Ishikawa (cell line): Measurements from ENCODE around the gene FOXP1.

Experiments used
- CEBPB ChIP-seq: IDR thresholded peaks from 2 replicates; pipeline ENCODE4 v1.6.1; 2012
- CREB1 ChIP-seq: IDR thresholded peaks from 2 replicates; pipeline ENCODE4 v1.6.1; 2012; ENCODE audit warnings: low read depth
- EGR1 ChIP-seq: IDR thresholded peaks from 2 replicates; pipeline ENCODE4 v1.6.1; 2012
- EP300 ChIP-seq: IDR thresholded peaks from 2 replicates; pipeline ENCODE4 v1.6.1; 2012; ENCODE audit warnings: borderline replicate concordance
- FOXM1 ChIP-seq: IDR thresholded peaks from 2 replicates; pipeline ENCODE4 v1.6.1; 2012; ENCODE audit warnings: low read depth, borderline replicate concordance
- NFIC ChIP-seq: IDR thresholded peaks from 2 replicates; pipeline ENCODE4 v1.6.1; 2012
- RAD21 ChIP-seq: IDR thresholded peaks from 2 replicates; pipeline ENCODE4 v1.6.1; 2012; ENCODE audit warnings: low read depth
- TAF1 ChIP-seq: IDR thresholded peaks from 2 replicates; pipeline ENCODE4 v1.6.1; 2012; ENCODE audit warnings: low read depth, mild to moderate bottlenecking
- TCF12 ChIP-seq: IDR thresholded peaks from 2 replicates; pipeline ENCODE4 v1.6.1; 2012; ENCODE audit warnings: low read depth
- TEAD4 ChIP-seq: IDR thresholded peaks from 2 replicates; pipeline ENCODE4 v1.6.1; 2012
- YY1 ChIP-seq: IDR thresholded peaks from 2 replicates; pipeline ENCODE4 v1.6.1; 2012; ENCODE audit warnings: low read depth
- ZBTB7A ChIP-seq: IDR thresholded peaks from 2 replicates; pipeline ENCODE4 v1.6.1; 2012; ENCODE audit warnings: low read depth
- TF ChIP-seq, protein P1 (sequence below): IDR thresholded peaks from 2 replicates; pipeline ENCODE4 v1.6.1; 2012; ENCODE audit warnings: low read depth, mild to moderate bottlenecking
- TF ChIP-seq, protein P2 (sequence below): IDR thresholded peaks from 2 replicates; pipeline ENCODE4 v1.6.1; 2012
- TF ChIP-seq, protein P3 (sequence below): IDR thresholded peaks from 2 replicates; pipeline ENCODE4 v1.6.1; 2012

FOXP1 gene

DNA sequence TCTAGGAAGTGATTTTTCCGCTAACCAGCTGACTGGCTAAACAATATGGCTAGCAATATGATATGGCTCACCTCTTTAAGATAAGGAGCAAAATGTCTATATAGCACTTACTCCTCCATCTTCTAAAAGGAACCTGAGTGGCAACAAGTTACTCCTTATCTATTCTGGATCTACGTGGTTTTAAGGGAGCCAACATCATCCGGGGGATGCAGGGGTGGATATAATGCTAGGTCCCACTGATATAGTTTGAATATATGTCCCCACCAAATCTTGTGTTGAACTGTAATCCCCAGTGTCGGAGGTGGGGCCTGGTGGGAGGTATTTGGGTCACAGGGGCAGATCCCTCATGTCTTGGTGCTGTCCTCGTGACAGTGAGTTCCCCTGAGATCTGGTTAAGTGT, 500.7 kb downstream of the FOXP1 start:
- no peak for TF ChIP-seq YY1

DNA sequence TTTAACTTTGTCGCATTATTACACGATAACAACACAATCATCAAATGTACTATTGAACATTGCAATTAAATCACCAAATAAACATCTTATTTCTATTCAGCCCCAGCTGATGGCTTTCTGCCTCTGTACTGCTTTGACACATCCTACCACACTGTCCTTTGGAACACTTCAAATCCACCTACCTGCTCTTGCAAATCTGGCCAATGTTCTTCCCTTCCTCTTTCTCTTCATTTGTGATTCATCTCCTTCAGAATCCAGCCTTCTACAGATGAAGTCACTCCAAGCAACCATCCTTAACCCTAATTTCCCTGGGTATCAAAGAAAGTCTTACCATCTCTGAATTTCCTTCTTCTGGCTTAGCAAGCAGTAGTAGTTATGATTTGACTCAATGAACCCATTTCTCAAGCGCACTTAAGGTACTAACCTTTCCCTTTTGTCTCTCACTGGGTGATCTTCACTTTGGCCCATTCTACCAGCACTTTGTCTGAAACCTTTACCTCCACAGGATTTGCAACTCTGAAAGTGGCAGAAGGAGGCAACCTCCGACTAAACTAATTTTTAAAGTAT, 502.9 kb downstream of the FOXP1 start:
- TF ChIP-seq FOXM1 (no peak), EP300 (no peak), RAD21 (no peak), CREB1 (no peak)
- TF ChIP-seq, protein P1, sequence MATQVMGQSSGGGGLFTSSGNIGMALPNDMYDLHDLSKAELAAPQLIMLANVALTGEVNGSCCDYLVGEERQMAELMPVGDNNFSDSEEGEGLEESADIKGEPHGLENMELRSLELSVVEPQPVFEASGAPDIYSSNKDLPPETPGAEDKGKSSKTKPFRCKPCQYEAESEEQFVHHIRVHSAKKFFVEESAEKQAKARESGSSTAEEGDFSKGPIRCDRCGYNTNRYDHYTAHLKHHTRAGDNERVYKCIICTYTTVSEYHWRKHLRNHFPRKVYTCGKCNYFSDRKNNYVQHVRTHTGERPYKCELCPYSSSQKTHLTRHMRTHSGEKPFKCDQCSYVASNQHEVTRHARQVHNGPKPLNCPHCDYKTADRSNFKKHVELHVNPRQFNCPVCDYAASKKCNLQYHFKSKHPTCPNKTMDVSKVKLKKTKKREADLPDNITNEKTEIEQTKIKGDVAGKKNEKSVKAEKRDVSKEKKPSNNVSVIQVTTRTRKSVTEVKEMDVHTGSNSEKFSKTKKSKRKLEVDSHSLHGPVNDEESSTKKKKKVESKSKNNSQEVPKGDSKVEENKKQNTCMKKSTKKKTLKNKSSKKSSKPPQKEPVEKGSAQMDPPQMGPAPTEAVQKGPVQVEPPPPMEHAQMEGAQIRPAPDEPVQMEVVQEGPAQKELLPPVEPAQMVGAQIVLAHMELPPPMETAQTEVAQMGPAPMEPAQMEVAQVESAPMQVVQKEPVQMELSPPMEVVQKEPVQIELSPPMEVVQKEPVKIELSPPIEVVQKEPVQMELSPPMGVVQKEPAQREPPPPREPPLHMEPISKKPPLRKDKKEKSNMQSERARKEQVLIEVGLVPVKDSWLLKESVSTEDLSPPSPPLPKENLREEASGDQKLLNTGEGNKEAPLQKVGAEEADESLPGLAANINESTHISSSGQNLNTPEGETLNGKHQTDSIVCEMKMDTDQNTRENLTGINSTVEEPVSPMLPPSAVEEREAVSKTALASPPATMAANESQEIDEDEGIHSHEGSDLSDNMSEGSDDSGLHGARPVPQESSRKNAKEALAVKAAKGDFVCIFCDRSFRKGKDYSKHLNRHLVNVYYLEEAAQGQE, result no peak

DNA sequence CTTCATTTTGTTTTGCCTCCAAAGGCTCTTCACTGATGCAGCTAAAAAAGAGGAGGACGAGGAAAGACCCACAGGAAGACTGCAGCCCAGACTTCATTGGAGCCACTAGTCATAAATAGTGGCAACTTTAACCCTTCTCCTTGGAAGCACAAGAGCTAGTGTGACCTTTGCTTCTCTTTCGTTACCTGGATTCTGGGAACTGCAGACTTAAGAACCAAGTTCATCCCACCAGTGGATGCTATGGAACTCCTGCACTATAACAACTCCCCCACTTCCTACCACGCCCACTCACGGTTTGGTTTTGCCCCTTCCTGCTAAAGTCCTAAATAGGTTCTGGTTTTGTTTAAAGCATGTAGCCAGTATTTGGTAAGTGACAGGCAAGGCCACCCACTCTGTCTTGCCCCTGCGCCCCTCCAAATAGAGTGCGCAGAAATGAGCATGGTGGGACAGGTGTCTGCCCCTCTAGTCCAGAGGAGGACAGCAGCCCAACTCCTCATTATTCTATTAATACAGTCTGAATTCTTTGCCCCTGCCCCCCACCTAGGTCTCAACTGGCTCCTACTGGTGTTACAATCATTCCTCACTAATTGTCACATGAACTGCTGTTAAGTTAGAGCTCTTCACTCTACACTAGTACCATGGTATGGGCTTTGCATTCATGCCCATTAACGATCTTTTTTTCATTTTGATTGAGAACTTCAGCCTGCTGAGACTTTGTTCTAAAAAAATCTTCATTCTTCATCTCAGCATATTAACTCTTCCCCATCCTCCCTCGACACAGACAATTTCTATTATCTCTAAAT, 504.6 kb downstream of the FOXP1 start:
- TF ChIP-seq TCF12 (no peak), NFIC (no peak), CREB1 (no peak), EGR1 (no peak), CEBPB (no peak), ZBTB7A (no peak)
- TF ChIP-seq, protein P2, sequence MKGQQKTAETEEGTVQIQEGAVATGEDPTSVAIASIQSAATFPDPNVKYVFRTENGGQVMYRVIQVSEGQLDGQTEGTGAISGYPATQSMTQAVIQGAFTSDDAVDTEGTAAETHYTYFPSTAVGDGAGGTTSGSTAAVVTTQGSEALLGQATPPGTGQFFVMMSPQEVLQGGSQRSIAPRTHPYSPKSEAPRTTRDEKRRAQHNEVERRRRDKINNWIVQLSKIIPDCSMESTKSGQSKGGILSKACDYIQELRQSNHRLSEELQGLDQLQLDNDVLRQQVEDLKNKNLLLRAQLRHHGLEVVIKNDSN, result no peak
- TF ChIP-seq, protein P1, result no peak
- TF ChIP-seq, protein P3, sequence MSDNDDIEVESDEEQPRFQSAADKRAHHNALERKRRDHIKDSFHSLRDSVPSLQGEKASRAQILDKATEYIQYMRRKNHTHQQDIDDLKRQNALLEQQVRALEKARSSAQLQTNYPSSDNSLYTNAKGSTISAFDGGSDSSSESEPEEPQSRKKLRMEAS, result no peak

DNA sequence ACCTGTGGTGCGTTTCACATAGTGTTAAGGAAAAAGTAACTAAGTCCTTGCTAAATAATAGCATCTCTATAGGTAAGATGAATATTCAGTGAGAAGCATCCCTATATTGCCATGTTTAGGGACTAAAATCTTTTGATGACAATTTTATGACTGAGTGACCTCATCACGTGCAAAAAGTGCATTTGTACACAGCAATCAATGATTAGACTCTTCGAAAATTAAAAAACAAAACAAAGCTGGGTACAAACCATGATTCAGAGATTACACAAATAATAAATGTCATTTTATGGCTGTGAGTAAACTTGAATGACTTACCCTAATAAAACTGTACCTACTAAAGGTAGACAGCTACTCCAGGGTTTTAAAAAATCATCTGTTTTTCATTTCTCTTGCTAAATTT, 505.3 kb downstream of the FOXP1 start:
- TF ChIP-seq CEBPB (no peak), TCF12 (no peak), CREB1 (no peak), EGR1 (no peak), RAD21 (no peak), EP300 (no peak), YY1 (no peak), ZBTB7A (no peak), NFIC (no peak), FOXM1 (no peak), TEAD4 (no peak), TAF1 (no peak)
- TF ChIP-seq, protein P3, result no peak
- TF ChIP-seq, protein P2, result no peak
- TF ChIP-seq, protein P1, result no peak

DNA sequence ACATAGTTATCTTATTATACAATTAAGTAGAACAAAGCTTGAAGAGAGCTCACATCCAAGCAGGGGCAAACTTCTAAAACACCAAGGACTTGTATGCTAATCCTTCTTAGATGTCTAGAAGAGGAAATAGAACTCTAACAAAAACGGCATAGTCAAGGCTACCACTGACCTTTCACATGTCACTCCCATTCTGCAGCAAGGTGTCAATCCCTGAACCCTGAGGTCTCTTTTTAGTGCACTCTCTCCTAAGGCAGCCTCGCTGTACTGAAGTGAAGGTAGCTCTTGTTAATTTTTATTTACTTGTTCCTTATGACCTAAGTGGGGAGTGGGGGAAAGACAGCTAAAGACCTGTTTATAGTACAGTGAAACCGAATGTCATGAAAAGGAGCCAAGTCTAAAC, 506.5 kb downstream of the FOXP1 start:
- TF ChIP-seq ZBTB7A (no peak), CREB1 (no peak), NFIC (no peak), CEBPB (no peak), RAD21 (no peak), TEAD4 (no peak)
